HepG2 (cell line): ENCODE measurements around the gene TLK1. TPM values are rescaled to one million over a fixed set of nuclear protein-coding genes. Genes with fewer than 3 reads are reported as not detected.
A peak's percentile ranks its signal among the peaks of the same experiment; 100 is the strongest.

Experiments
- ATAC-seq: fragments of 200-7000 bp; cut with Tn5 transposase; 3 replicates; pipeline ENCODE4 v1.9.1; 2020; ENCODE audit warnings: mild to moderate bottlenecking, moderate library complexity
- BruUV-seq: library from RNA; stranded (reverse); fragments of 400-500 nt; replicated peaks from 2 replicates; lab custom pipeline; 2021; lab: Mats Ljungman, UMichigan
- CTCF ChIA-PET: fragments of 300-600 bp; formaldehyde crosslinking; extraction: SDS; loops from one replicate; lab custom pipeline; 2021; ENCODE audit warnings: low total read pairs, inconsistent platforms, low intra/inter-chr PET ratio; lab: Yijun Ruan, JAX
- POLR2A ChIA-PET: fragments of 350-600 bp; sonication (Branson Sonifier 250); formaldehyde crosslinking; loops from one replicate; lab custom pipeline; 2020; ENCODE audit warnings: antibody characterized with exemption, inconsistent platforms; lab: Yijun Ruan, JAX
- DNase-seq: peaks from one replicate; pipeline ENCODE4 v3.0.0-alpha.2; 2015; ENCODE audit warnings: low spot score
- FAIRE-seq: peaks from 3 replicates; lab custom pipeline; 2011; peaks lifted over from hg19 to GRCh38; lab: Jason Lieb, UNC
- H2AFZ ChIP-seq: one replicate; pipeline ENCODE4 v1.6.1; 2011; ENCODE audit warnings: low read length, inconsistent platforms
- H3K27ac ChIP-seq: fragments of 300-600 bp; 3 replicates; pipeline ENCODE4 v1.8.0; 2011; ENCODE audit warnings: mixed run types, mild to moderate bottlenecking, mixed read lengths, low read length, inconsistent platforms; ENCODE audit not compliant: insufficient read depth; ENCODE audit errors: extremely low read length
- H3K27me3 ChIP-seq, 2 experiments: fragments of 200-600 bp in 1 of 2; 2 replicates in 1 of 2; 3 replicates in 1 of 2; pipeline versions ENCODE4 v1.6.0 to v1.8.0; 2011; ENCODE audit warnings: low read length in 2 of 2, mild to moderate bottlenecking in 2 of 2, moderate library complexity in 2 of 2, inconsistent platforms in 1 of 2; ENCODE audit not compliant: insufficient read depth in 2 of 2, control insufficient read depth in 1 of 2
- H3K36me3 ChIP-seq, 2 experiments: fragments of 200-600 bp in 1 of 2; replicated peaks in 1 of 2; 2 replicates in 1 of 2; 3 replicates in 1 of 2; pipeline versions ENCODE4 v1.5.1 to v1.8.0; 2011; ENCODE audit warnings: low read length in 2 of 2, inconsistent platforms in 1 of 2; ENCODE audit not compliant: insufficient read depth in 2 of 2, control insufficient read depth in 1 of 2
- H3K4me1 ChIP-seq: 2 replicates; pipeline ENCODE4 v1.5.1; 2012; ENCODE audit warnings: low read length, inconsistent platforms; ENCODE audit not compliant: insufficient read depth
- H3K4me2 ChIP-seq: 2 replicates; pipeline ENCODE4 v1.6.0; 2011; ENCODE audit warnings: low read depth, low read length, inconsistent platforms
- H3K4me3 ChIP-seq, 3 experiments: fragments of 200-600 bp in 1 of 3; sonication (generic), shearing (Covaris generic) in 1 of 3; replicated peaks in 1 of 3; 2 replicates each; pipeline ENCODE4 v1.5.1; 2011 to 2016; ENCODE audit warnings: low read length in 3 of 3, inconsistent platforms in 2 of 3, low read depth in 2 of 3, mild to moderate bottlenecking in 2 of 3, control low read depth in 1 of 3, mixed read lengths in 1 of 3; ENCODE audit not compliant: insufficient read depth in 1 of 3
- H3K79me2 ChIP-seq: one replicate; pipeline ENCODE4 v1.6.1; 2011; ENCODE audit warnings: low read length, inconsistent platforms; ENCODE audit not compliant: insufficient read depth
- H3K9ac ChIP-seq: 2 replicates; pipeline ENCODE4 v1.6.0; 2011; ENCODE audit warnings: mild to moderate bottlenecking, low read depth, low read length, inconsistent platforms; ENCODE audit not compliant: insufficient read depth
- H3K9me3 ChIP-seq: 2 replicates; pipeline ENCODE4 v1.5.1; 2012; ENCODE audit warnings: mild to moderate bottlenecking, low read length
- H4K20me1 ChIP-seq: 2 replicates; pipeline ENCODE4 v1.6.0; 2011; ENCODE audit warnings: inconsistent platforms, mild to moderate bottlenecking, low read length, moderate library complexity; ENCODE audit not compliant: insufficient read depth
- MLLT10 ChIP-seq: sonication (generic); formaldehyde crosslinking; IDR thresholded peaks from 2 replicates; pipeline ENCODE4 v1.4.0; 2020; ENCODE audit warnings: missing genetic modification reagents
- NONO ChIP-seq, 2 experiments: fragments of 450-650 bp in 1 of 2; sonication (generic) in 1 of 2; formaldehyde crosslinking in 1 of 2; IDR thresholded peaks in 1 of 2; conservative IDR thresholded peaks in 1 of 2; 2 replicates each; pipeline versions ENCODE4 v1.6.1 to v1.8.0; 2017 to 2022; ENCODE audit warnings: mild to moderate bottlenecking in 1 of 2, missing genetic modification reagents in 1 of 2, moderate library complexity in 1 of 2
- PITX1 ChIP-seq: sonication (generic); formaldehyde crosslinking; IDR thresholded peaks from 2 replicates; pipeline ENCODE4 v1.5.1; 2020; ENCODE audit warnings: mild to moderate bottlenecking, missing genetic modification reagents
- RBM22 ChIP-seq: fragments of 200-400 bp; formaldehyde crosslinking; optimal IDR thresholded peaks from 2 replicates; pipeline ENCODE3; 2017; ENCODE audit warnings: mild to moderate bottlenecking, low read length, moderate library complexity
- SNAI1 ChIP-seq: sonication (generic); formaldehyde crosslinking; IDR thresholded peaks from 2 replicates; pipeline ENCODE4 v1.5.0; 2020; ENCODE audit warnings: mild to moderate bottlenecking, missing genetic modification reagents, borderline replicate concordance
- SP4 ChIP-seq: sonication (generic); formaldehyde crosslinking; IDR thresholded peaks from 2 replicates; pipeline ENCODE4 v1.8.1; 2023; ENCODE audit warnings: mild to moderate bottlenecking, missing genetic modification reagents
- TRAFD1 ChIP-seq: sonication (generic); formaldehyde crosslinking; IDR thresholded peaks from 2 replicates; pipeline ENCODE4 v1.5.1; 2020; ENCODE audit warnings: missing genetic modification reagents, mild to moderate bottlenecking, borderline replicate concordance
- ZNF142 ChIP-seq: sonication (generic); formaldehyde crosslinking; IDR thresholded peaks from 2 replicates; pipeline ENCODE4 v1.4.0; 2020; ENCODE audit warnings: missing genetic modification reagents
- ZNF354B ChIP-seq: sonication (generic); formaldehyde crosslinking; IDR thresholded peaks from 2 replicates; pipeline ENCODE4 v1.8.0; 2022; ENCODE audit warnings: mild to moderate bottlenecking, missing genetic modification reagents
- ZNF564 ChIP-seq: sonication (generic); formaldehyde crosslinking; IDR thresholded peaks from 2 replicates; pipeline ENCODE4 v1.8.1; 2023; ENCODE audit warnings: mild to moderate bottlenecking, missing genetic modification reagents
- ZNF605 ChIP-seq: sonication (generic); formaldehyde crosslinking; IDR thresholded peaks from 2 replicates; pipeline ENCODE4 v1.8.0; 2022; ENCODE audit warnings: mild to moderate bottlenecking, missing genetic modification reagents
- WGBS: methylation state at CpG from one replicate; pipeline ENCODE4 v1.1.6; 2017; ENCODE audit warnings: low lambda C conversion rate; 5-methylcytosine and 5-hydroxymethylcytosine counted together
- in situ Hi-C: cut with HindIII; loops from 2 replicates; pipeline ENCODE4 v1.10.0; 2017; ENCODE audit warnings: low pct_unique_long_range_greater_than_20kb; ENCODE audit not compliant: extremely low pct_ligation_motif_present
- intact Hi-C: fragments of 100-400 bp; cut with micrococcal nuclease; formaldehyde crosslinking; loops from one replicate; pipeline ENCODE4 v1.10.0; 2022; ENCODE audit not compliant: unreplicated experiment
- polyA plus RNA-seq, 8 experiments: library from polyadenylated mRNA; depleted of rRNA in 3 of 8; stranded (reverse) in 7 of 8; unstranded in 1 of 8; fragments of >200 nt; fragmentation: Illumina TruSeq in 4 of 8; extraction: Trizol in 4 of 8; gene quantifications; 2 replicates each; pipeline versions ENCODE4 v1.2.1 to v1.2.3, GENCODE V29; 2011 to 2016; ENCODE audit warnings: low read depth in 4 of 8, missing spikeins in 1 of 8, mixed read lengths in 1 of 8; ENCODE audit not compliant: insufficient read depth in 1 of 8
- total RNA-seq, 5 experiments: library from RNA; depleted of rRNA; stranded (reverse); fragments of >200 nt; fragmentation: Illumina TruSeq; extraction: Trizol; gene quantifications; 2 replicates each; pipeline ENCODE4 v1.2.3, GENCODE V29; 2016; ENCODE audit warnings: low read depth in 1 of 5

TLK1 gene
- total and polyA plus RNA-seq, 2 of the 13 experiments (the other 11 are each of a cell fraction or from before 2014, with no cell fraction given) = 16.8 to 28.7 TPM

GRCh38 chr2:170969030-170969429 is 191.7 kb downstream of the TLK1 start:
- H4K20me1 ChIP-seq = no peaks in the 10 kb centered on the region
- TF ChIP-seq ZNF564 (no peak), MLLT10 (CRISPR knock-in tag) (no peak), SNAI1 (CRISPR knock-in tag) (no peak), ZNF142 (CRISPR knock-in tag) (0 out of 2 replicates have a peak, but pooled peaks have one; percentile 33), ZNF605 (CRISPR knock-in tag) (peak; percentile 44; the same call in 1 of the 2 replicates), PITX1 (CRISPR knock-in tag) (no peak), RBM22 (peak; percentile 93), NONO (IDR thresholded peaks at IDR 0.05) (no peak), NONO (CRISPR knock-in tag; conservative IDR thresholded peaks at IDR 0.05) (no peak), TRAFD1 (CRISPR knock-in tag) (no peak), ZNF354B (CRISPR knock-in tag) (peak; percentile 66; the same call in 1 of the 2 replicates), SP4 (CRISPR knock-in tag) (0 out of 2 replicates have a peak, but pooled peaks have one; percentile 19)
- TF ChIP-seq, all 625 proteins: peak for 5
- no peak overlapping the region for H2AFZ ChIP-seq
- FAIRE-seq = no peak
- peaks cover 18 to 35% of the 10 kb centered on the region in 2 experiments for H3K36me3 ChIP-seq
- peaks cover 34% of the 10 kb centered on the region for H3K4me1 ChIP-seq
- no peak overlapping the region for H3K9ac ChIP-seq
- in situ Hi-C loops = no loop called here
- no peak overlapping the region for H3K4me3 ChIP-seq
- intact Hi-C loops = loop anchor here (5.0 kb wide), 1 partner anchor 37 kb away; no protein-coding TSS in a partner anchor
- peak overlapping the region; percentile 14 for H3K27ac ChIP-seq
- ChIA-PET CTCF (no interaction called here), POLR2A (no interaction called here)
- DNase-seq = no peak
- no peaks in the 10 kb centered on the region for H3K79me2 ChIP-seq
- H3K9me3 ChIP-seq = no peaks in the 10 kb centered on the region
- whole genome bisulfite sequencing = 92% methylated on average over 2 of the region's 2 CpGs
- H3K4me2 ChIP-seq = no peak overlapping the region
- BruUV-seq = no TSS peak
- ATAC-seq = no peak
- no peaks in the 10 kb centered on the region for H3K27me3 ChIP-seq
